Keratinocyte (primary cell): Measurements from ENCODE around the gene TSGA10. TPM values are rescaled to one million over a fixed set of nuclear protein-coding genes. Genes with fewer than 3 reads are reported as not detected.

Experiments used
- DNase-seq: peaks from one replicate; pipeline ENCODE4 v3.0.0-alpha.2; 2011; ENCODE audit warnings: low read depth, missing footprints, low spot score
- FAIRE-seq: peaks from 2 replicates; lab custom pipeline; 2011; peaks lifted over from hg19 to GRCh38; lab: Jason Lieb, UNC
- H2AFZ ChIP-seq: 2 replicates; pipeline ENCODE4 v1.6.0; 2012; ENCODE audit warnings: low read length, control low read depth, inconsistent platforms; ENCODE audit not compliant: control insufficient read depth
- H3K27ac ChIP-seq: 2 replicates; pipeline ENCODE4 v1.5.1; 2011; ENCODE audit warnings: low read length; ENCODE audit not compliant: control insufficient read depth, insufficient read depth
- H3K27me3 ChIP-seq: 3 replicates; pipeline ENCODE4 v1.6.0; 2011; ENCODE audit warnings: low read length; ENCODE audit not compliant: control insufficient read depth, insufficient read depth; ENCODE audit errors: extremely low read depth
- H3K36me3 ChIP-seq, 2 experiments: 2 replicates in 1 of 2; 3 replicates in 1 of 2; pipeline ENCODE4 v1.5.1; 2011; ENCODE audit warnings: low read length in 2 of 2, mild to moderate bottlenecking in 1 of 2; ENCODE audit not compliant: control insufficient read depth in 2 of 2, insufficient read depth in 2 of 2; ENCODE audit errors: extremely low read depth in 1 of 2
- H3K4me1 ChIP-seq: 3 replicates; pipeline ENCODE4 v1.5.1; 2011; ENCODE audit warnings: low read length; ENCODE audit not compliant: control insufficient read depth, insufficient read depth; ENCODE audit errors: extremely low read depth
- H3K4me2 ChIP-seq: 3 replicates; pipeline ENCODE4 v1.6.0; 2011; ENCODE audit warnings: low read depth, low read length; ENCODE audit not compliant: control insufficient read depth, insufficient read depth; ENCODE audit errors: extremely low read depth
- H3K4me3 ChIP-seq, 3 experiments: fragments of 200-600 bp in 1 of 3; sonication (generic) in 1 of 3; 2 replicates in 2 of 3; 3 replicates in 1 of 3; pipeline ENCODE4 v1.5.1; 2011 to 2016; ENCODE audit warnings: low read length in 3 of 3, mild to moderate bottlenecking in 3 of 3, control low read depth in 2 of 3, inconsistent platforms in 1 of 3, low read depth in 1 of 3, mixed read lengths in 1 of 3, mixed run types in 1 of 3, moderate library complexity in 1 of 3; ENCODE audit not compliant: control insufficient read depth in 2 of 3, insufficient read depth in 2 of 3; ENCODE audit errors: extremely low read depth in 1 of 3
- H3K79me2 ChIP-seq: 2 replicates; pipeline ENCODE4 v1.6.0; 2012; ENCODE audit warnings: low read length; ENCODE audit not compliant: control insufficient read depth, insufficient read depth
- H3K9ac ChIP-seq: 3 replicates; pipeline ENCODE4 v1.6.0; 2011; ENCODE audit warnings: low read length; ENCODE audit not compliant: control insufficient read depth, insufficient read depth; ENCODE audit errors: extremely low read depth
- H3K9me1 ChIP-seq: 3 replicates; pipeline ENCODE4 v1.6.0; 2011; ENCODE audit warnings: low read length; ENCODE audit not compliant: control insufficient read depth, insufficient read depth; ENCODE audit errors: extremely low read depth
- H3K9me3 ChIP-seq: 2 replicates; pipeline ENCODE4 v1.5.1; 2012; ENCODE audit warnings: low read depth, low read length; ENCODE audit not compliant: control insufficient read depth
- H4K20me1 ChIP-seq: 3 replicates; pipeline ENCODE4 v1.6.0; 2011; ENCODE audit warnings: low read length; ENCODE audit not compliant: control insufficient read depth, insufficient read depth; ENCODE audit errors: extremely low read depth
- CTCF ChIP-seq, 3 experiments: IDR thresholded peaks in 1 of 3; conservative IDR thresholded peaks in 1 of 3; optimal IDR thresholded peaks in 1 of 3; 2 replicates in 2 of 3; 3 replicates in 1 of 3; pipeline versions ENCODE3 to v1.5.1; 2011; ENCODE audit warnings: low read length in 3 of 3, mild to moderate bottlenecking in 3 of 3, moderate library complexity in 2 of 3, control low read depth in 1 of 3, inconsistent platforms in 1 of 3; ENCODE audit not compliant: insufficient read depth in 2 of 3; ENCODE audit errors: extremely low read depth in 1 of 3
- dilution Hi-C: fragments of 300-500 bp; cut with MboI; formaldehyde crosslinking; loops from one replicate; pipeline ENCODE4 v1.7.0; 2020; ENCODE audit warnings: low sequenced_read_pairs; ENCODE audit not compliant: extremely low pct_ligation_motif_present
- polyA plus RNA-seq, 5 experiments: library from polyadenylated mRNA; depleted of rRNA in 3 of 5; stranded (reverse) in 3 of 5; stranded (forward) in 1 of 5; unstranded in 1 of 5; fragments of >200 nt; gene quantifications; 1 replicate in 1 of 5; 2 replicates in 3 of 5; 3 replicates in 1 of 5; pipeline versions ENCODE4 v1.2.1 to v1.2.3, GENCODE V29; 2011 to 2012; ENCODE audit warnings: missing spikeins in 2 of 5, low read depth in 1 of 5, low replicate concordance in 1 of 5
- small RNA-seq, 3 experiments: library from RNA; depleted of rRNA; stranded (forward); fragments of <200 nt; gene quantifications; one replicate each; pipeline ENCODE3, GENCODE V24; 2012; ENCODE audit warnings: low read depth in 3 of 3, low replicate concordance in 1 of 3; ENCODE audit not compliant: insufficient read length in 3 of 3

TSGA10 gene
- polyA plus RNA-seq, 1 donor (not counting 4 experiments of a cell fraction or from before 2014, with no cell fraction given): 2.4 TPM

- Histone ChIP-seq H3K4me3 (no peak overlapping the region), H3K9ac (no peak overlapping the region), H3K27ac (no peak overlapping the region), H3K4me2 (no peak overlapping the region), H3K4me1 (no peaks in the 10 kb centered on the region), H3K9me3 (no peaks in the 10 kb centered on the region), H3K9me1 (no peaks in the 10 kb centered on the region), H2AFZ (no peak overlapping the region), H3K27me3 (no peaks in the 10 kb centered on the region), H3K36me3 (no peaks in the 10 kb centered on the region), H4K20me1 (no peaks in the 10 kb centered on the region), H3K79me2 (no peaks in the 10 kb centered on the region)
- dilution Hi-C loops: no loop called here
- no peak for DNase-seq
- no peak for TF ChIP-seq CTCF (optimal IDR thresholded peaks at IDR 0.05 in 1 of 3, IDR thresholded peaks at IDR 0.05 in 1 of 3, conservative IDR thresholded peaks at IDR 0.05 in 1 of 3; ENCODE audit: extremely low read depth in 1 of 3, insufficient read depth in 2 of 3, low read length in 3 of 3)
- no peak for FAIRE-seq
Observed at GRCh38 chr2:98947554-98947953, 207.2 kb downstream of the TSGA10 start.

Small RNA genes within 50 kb of the gene (small RNA-seq; reads per million reads assigned to genes)
- gene AC092587.1: 0 reads per million in 3 experiments

Other genes starting within 250 kb of the TSGA10 start
- gene CRACDL, start 218.7 kb downstream of the TSGA10 start, polyA plus RNA-seq: 1.4 to 2.1 TPM (median 1.6 TPM) in 3 replicates
- gene C2orf15, start 13.2 kb downstream of the TSGA10 start, polyA plus RNA-seq: 0.31 to 0.75 TPM (median 0.48 TPM) in 3 replicates
- 2.1 to 4.9 TPM (median 2.4 TPM) in 3 replicates for gene LIPT1, start within 50 bp of the TSGA10 start, polyA plus RNA-seq
- 16.4 to 37.7 TPM (median 22.2 TPM) in 3 replicates for gene MITD1, start 26.1 kb upstream of the TSGA10 start, polyA plus RNA-seq
- gene MRPL30, start 26.2 kb upstream of the TSGA10 start, polyA plus RNA-seq: 26.5 to 45.2 TPM (median 27.5 TPM) in 3 replicates
- 0.14 to 0.24 TPM in 2 of 3 replicates, not detected in the other for gene LYG2, start 100.7 kb upstream of the TSGA10 start, polyA plus RNA-seq
- gene LYG1, start 146.3 kb upstream of the TSGA10 start, polyA plus RNA-seq: 0.53 to 1.4 TPM (median 1.1 TPM) in 3 replicates
- gene TXNDC9, start 181.4 kb upstream of the TSGA10 start, polyA plus RNA-seq: 46.4 to 73.3 TPM (median 62.4 TPM) in 3 replicates
- 13.4 to 32.6 TPM (median 24.7 TPM) in 3 replicates for gene EIF5B, start 182.4 kb upstream of the TSGA10 start, polyA plus RNA-seq